Lung (tissue), 12 donors: ENCODE measurements around the gene POLDIP2. TPM values are rescaled to one million over a fixed set of nuclear protein-coding genes. Genes with fewer than 3 reads are reported as not detected.

ENCODE experiments used
- ATAC-seq: fragments of 200-7000 bp; cut with Tn5 transposase; one replicate; pipeline ENCODE4 v1.9.1; 2020; ENCODE audit warnings: moderate number of reproducible peaks; ENCODE audit not compliant: insufficient read depth, low FRiP score
- DNase-seq, 3 donors: peaks; one replicate each; pipeline ENCODE4 v3.0.0-alpha.2; 2013 to 2017
- H3K27ac ChIP-seq, 2 donors: one replicate each; pipeline ENCODE4 v1.5.1; 2013; ENCODE audit warnings: mild to moderate bottlenecking in 2 of 2, moderate library complexity in 2 of 2, control low read depth in 1 of 2, inconsistent platforms in 1 of 2, low read depth in 1 of 2, low read length in 1 of 2
- H3K27me3 ChIP-seq, 3 donors: one replicate each; pipeline ENCODE4 v1.5.1; 2013; ENCODE audit warnings: low read length in 2 of 3; ENCODE audit not compliant: control insufficient read depth in 3 of 3, insufficient read depth in 3 of 3
- H3K36me3 ChIP-seq, 4 donors: one replicate each; pipeline ENCODE4 v1.5.1; 2013; ENCODE audit warnings: low read length in 4 of 4, mild to moderate bottlenecking in 1 of 4, moderate library complexity in 1 of 4; ENCODE audit not compliant: control insufficient read depth in 4 of 4, insufficient read depth in 4 of 4
- H3K4me1 ChIP-seq, 5 donors: one replicate each; pipeline ENCODE4 v1.5.1; 2013; ENCODE audit warnings: low read length in 5 of 5, mild to moderate bottlenecking in 2 of 5, moderate library complexity in 1 of 5; ENCODE audit not compliant: control insufficient read depth in 5 of 5, insufficient read depth in 5 of 5
- H3K4me3 ChIP-seq: one replicate; pipeline ENCODE4 v1.5.1; 2013; ENCODE audit warnings: mild to moderate bottlenecking, control low read depth, moderate library complexity
- H3K9ac ChIP-seq, 2 donors: one replicate each; pipeline ENCODE4 v1.5.1; 2013; ENCODE audit warnings: low read length in 2 of 2, control low read depth in 1 of 2; ENCODE audit not compliant: insufficient read depth in 1 of 2
- H3K9me3 ChIP-seq, 4 donors: one replicate each; pipeline ENCODE4 v1.5.1; 2013; ENCODE audit warnings: low read length in 3 of 4, mild to moderate bottlenecking in 1 of 4, moderate library complexity in 1 of 4; ENCODE audit not compliant: control insufficient read depth in 4 of 4, insufficient read depth in 3 of 4
- CTCF ChIP-seq: IDR thresholded peaks from 2 replicates; pipeline ENCODE4 v1.5.1; 2012; ENCODE audit warnings: mild to moderate bottlenecking; ENCODE audit errors: control extremely low read depth, extremely low read depth
- WGBS, 2 donors: extraction: QIAGEN DNeasy Blood & Tissue Kit; methylation state at CpG; one replicate each; pipeline ENCODE4 v1.1.7; 2013; 5-methylcytosine and 5-hydroxymethylcytosine counted together
- polyA plus RNA-seq, 2 donors: library from polyadenylated mRNA; stranded (reverse); fragments of 200-250 nt; gene quantifications; one replicate each; pipeline ENCODE4 v1.2.1, GENCODE V29; 2013
- total RNA-seq, 2 donors: library from RNA; depleted of rRNA in 1 of 2; stranded (reverse); fragments of >200 nt in 1 of 2; gene quantifications; one replicate each; pipeline ENCODE4 v1.2.1, GENCODE V29; 2014 to 2021
- donor health status: control.
- donor health status: control.
- donor health status: Bipolar disorder and iron deficiency.
- donor health status: healthy.
- donor health status: DM: yes; HTN: yes; CAD: no.

POLDIP2 gene
- total and polyA plus RNA-seq, 4 donors: 38.7 to 82.6 (median 62.3) TPM

- H3K27me3 ChIP-seq: no peaks in the 10 kb centered on the region
- no peak overlapping the region for H3K4me3 ChIP-seq
- no peak overlapping the region for H3K27ac ChIP-seq
- no peak overlapping the region for H3K9ac ChIP-seq
- no peaks in the 10 kb centered on the region for H3K4me1 ChIP-seq
- ATAC-seq: no peak
- H3K9me3 ChIP-seq: no peaks in the 10 kb centered on the region
- no peak for TF ChIP-seq CTCF
- peaks cover 0 to 27% (median 6%) of the 10 kb centered on the region in 4 donors for H3K36me3 ChIP-seq
- no peak for DNase-seq
- WGBS, 2 donors: 69 to 72% methylated on average over 6 of the region's 6 CpGs
Observed at GRCh38 chr17:28398280-28398981, 41.1 kb upstream of the POLDIP2 start.

- Histone ChIP-seq H3K4me3 (no peak overlapping the region), H3K27ac (no peak overlapping the region), H3K36me3 (peaks cover 0 to 27% (median 6%) of the 10 kb centered on the region in 4 donors), H3K27me3 (no peaks in the 10 kb centered on the region), H3K9ac (no peak overlapping the region), H3K4me1 (no peaks in the 10 kb centered on the region), H3K9me3 (no peaks in the 10 kb centered on the region)
- 79 to 90% methylated on average over 7 of the region's 7 CpGs for WGBS, 2 donors
- TF ChIP-seq CTCF: no peak
- DNase-seq (no peak), ATAC-seq (no peak)
Observed at GRCh38 chr17:28397687-28398279, 40.5 kb upstream of the POLDIP2 start.

DNA sequence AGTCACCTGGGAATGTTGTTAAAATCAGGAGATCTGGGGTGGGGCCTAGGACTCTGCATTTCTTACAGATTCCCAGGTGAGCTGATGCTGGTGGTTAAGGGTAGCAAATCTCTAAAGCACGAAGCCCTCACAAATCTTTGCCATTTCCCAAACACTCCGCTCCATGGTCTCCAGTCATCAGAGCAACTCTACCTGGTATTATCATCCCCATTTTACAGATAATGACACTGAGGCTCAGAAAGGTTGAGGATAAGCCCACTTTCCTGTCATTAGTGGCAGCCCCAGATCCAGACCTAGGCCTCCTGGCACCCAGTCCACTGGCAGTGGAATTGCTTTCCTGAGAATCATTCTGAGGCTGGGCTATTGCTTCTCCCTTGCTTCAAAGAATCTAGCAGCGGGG, 39.9 kb upstream of the POLDIP2 start:
- WGBS, 2 donors: 97 to 98% methylated on average over 3 of the region's 3 CpGs
- H3K4me3 ChIP-seq: no peak overlapping the region
- H3K4me1 ChIP-seq: no peaks in the 10 kb centered on the region
- no peak overlapping the region for H3K9ac ChIP-seq
- no peaks in the 10 kb centered on the region for H3K27me3 ChIP-seq
- ATAC-seq (no peak), DNase-seq (no peak)
- H3K27ac ChIP-seq: no peak overlapping the region
- no peaks in the 10 kb centered on the region for H3K9me3 ChIP-seq
- no peak for TF ChIP-seq CTCF
- H3K36me3 ChIP-seq: peaks cover 0 to 31% (median 6%) of the 10 kb centered on the region in 4 donors
